CD8-positive, alpha-beta memory T cell (primary cell): ENCODE data around the gene FBXL13. TPM values are rescaled to one million over a fixed set of nuclear protein-coding genes. Genes with fewer than 3 reads are reported as not detected.
"Not testable (repeated sequence)": the region's sequence is repeated elsewhere in the genome, so short reads cannot be mapped to it uniquely, and the experiment has no call there.

ENCODE experiments used
- CTCF ChIA-PET: fragments of 350-600 bp; sonication (Branson Sonifier 250); formaldehyde crosslinking; loops from one replicate; lab custom pipeline; 2021; ENCODE audit warnings: antibody characterized with exemption; lab: Charles Lee
- POLR2A ChIA-PET: fragments of 350-600 bp; sonication (Branson Sonifier 250); formaldehyde crosslinking; loops from one replicate; lab custom pipeline; 2021; ENCODE audit warnings: antibody characterized with exemption; lab: Charles Lee
- DNase-seq, 5 donors: peaks; one replicate each; pipeline versions ENCODE4 v3.0.0 to v3.0.0-alpha.2; 2020 to 2022; ENCODE audit warnings: mixed read lengths in 1 of 5
- H3K27ac ChIP-seq: one replicate; pipeline ENCODE4 v1.7.0; 2013; ENCODE audit warnings: low read depth, mild to moderate bottlenecking, low read length, moderate library complexity
- H3K27me3 ChIP-seq: 2 replicates; pipeline ENCODE4 v1.7.0; 2013; ENCODE audit warnings: low read length, mild to moderate bottlenecking; ENCODE audit not compliant: insufficient read depth, poor library complexity, severe bottlenecking
- H3K36me3 ChIP-seq: 2 replicates; pipeline ENCODE4 v1.7.0; 2013; ENCODE audit warnings: mild to moderate bottlenecking, low read length, moderate library complexity; ENCODE audit not compliant: insufficient read depth
- H3K4me1 ChIP-seq: 2 replicates; pipeline ENCODE4 v1.7.0; 2013; ENCODE audit warnings: mild to moderate bottlenecking, low read length, moderate library complexity; ENCODE audit not compliant: insufficient read depth
- H3K4me3 ChIP-seq: 2 replicates; pipeline ENCODE4 v1.7.0; 2013; ENCODE audit warnings: mild to moderate bottlenecking, low read length
- H3K9me3 ChIP-seq: 2 replicates; pipeline ENCODE4 v1.7.0; 2013; ENCODE audit warnings: mild to moderate bottlenecking, low read length
- H3K27ac Mint-ChIP-seq, 8 donors: one replicate each; pipeline ENCODE4 v1.8.0; 2020 to 2021; ENCODE audit warnings: mixed read lengths in 8 of 8, mild to moderate bottlenecking in 6 of 8, inconsistent platforms in 3 of 8, moderate library complexity in 3 of 8
- H3K27me3 Mint-ChIP-seq, 2 donors: one replicate each; pipeline ENCODE4 v1.8.0; 2020 to 2021; ENCODE audit warnings: mixed read lengths in 2 of 2, mild to moderate bottlenecking in 1 of 2, moderate library complexity in 1 of 2
- H3K36me3 Mint-ChIP-seq, 3 donors: one replicate each; pipeline ENCODE4 v1.8.0; 2020 to 2021; ENCODE audit warnings: mixed read lengths in 3 of 3, inconsistent platforms in 1 of 3, mild to moderate bottlenecking in 1 of 3
- H3K4me1 Mint-ChIP-seq, 3 donors: one replicate each; pipeline ENCODE4 v1.8.0; 2020 to 2021; ENCODE audit warnings: mixed read lengths in 3 of 3, inconsistent platforms in 1 of 3, mild to moderate bottlenecking in 1 of 3
- H3K4me3 Mint-ChIP-seq, 7 donors: one replicate each; pipeline ENCODE4 v1.8.0; 2020 to 2021; ENCODE audit warnings: mixed read lengths in 7 of 7, mild to moderate bottlenecking in 6 of 7, moderate library complexity in 4 of 7, inconsistent platforms in 2 of 7
- H3K9me3 Mint-ChIP-seq, 5 donors: one replicate each; pipeline ENCODE4 v1.8.0; 2020 to 2022; ENCODE audit warnings: mixed read lengths in 5 of 5, mild to moderate bottlenecking in 3 of 5, moderate library complexity in 2 of 5, inconsistent platforms in 1 of 5
- polyA plus RNA-seq: library from polyadenylated mRNA; unstranded; fragments of 300-500 nt; fragmentation: Illumina TruSeq; gene quantifications from one replicate; pipeline ENCODE4 v1.2.3, GENCODE V29; 2021
- total RNA-seq, 2 experiments: library from RNA; stranded (reverse); gene quantifications; one replicate each; pipeline ENCODE4 v1.2.3, GENCODE V29; 2021

The FBXL13 gene
- total and polyA plus RNA-seq, 3 experiments from 2014 or later: 0.43 to 0.66 (median 0.62) TPM

DNA sequence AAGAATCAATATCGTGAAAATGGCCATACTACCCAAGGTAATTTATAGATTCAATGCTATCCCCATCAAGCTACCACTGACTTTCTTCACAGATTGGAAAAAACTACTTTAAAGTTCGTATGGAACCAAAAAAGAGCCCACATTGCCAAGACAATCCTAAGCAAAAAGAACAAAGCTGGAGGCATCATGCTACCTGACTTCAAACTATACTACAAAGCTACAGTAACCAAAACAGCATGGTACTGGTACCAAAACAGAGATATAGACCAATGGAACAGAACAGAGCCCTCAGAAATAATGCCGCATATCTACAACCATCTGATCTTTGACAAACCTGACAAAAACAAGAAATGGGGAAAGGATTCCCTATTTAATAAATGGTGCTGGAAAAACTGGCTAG is 53.7 kb downstream of the FBXL13 start:
- H3K9me3 Mint-ChIP-seq: peaks cover 2 to 21% (median 14%) of the 10 kb centered on the region in 5 donors
- DNase-seq, H3K4me1 Mint-ChIP-seq, H3K27me3 Mint-ChIP-seq, CTCF ChIA-PET, H3K27ac Mint-ChIP-seq, H3K4me3 ChIP-seq, POLR2A ChIA-PET, H3K36me3 ChIP-seq, H3K4me1 ChIP-seq, H3K9me3 ChIP-seq, H3K27me3 ChIP-seq, H3K27ac ChIP-seq, H3K4me3 Mint-ChIP-seq: not testable (repeated sequence)
- H3K36me3 Mint-ChIP-seq: peaks cover 0 to 38% (median 4%) of the 10 kb centered on the region in 3 donors

GRCh38 chr7:103018295-103018694 is 56.3 kb downstream of the FBXL13 start:
- CTCF ChIA-PET, H3K4me1 ChIP-seq, H3K9me3 ChIP-seq, H3K27ac ChIP-seq, POLR2A ChIA-PET, DNase-seq, H3K27me3 Mint-ChIP-seq, H3K36me3 ChIP-seq, H3K4me1 Mint-ChIP-seq, H3K27ac Mint-ChIP-seq, H3K4me3 Mint-ChIP-seq, H3K27me3 ChIP-seq, H3K4me3 ChIP-seq: not testable (repeated sequence)
- Mint-ChIP-seq H3K36me3 (peaks cover 1 to 53% (median 4%) of the 10 kb centered on the region in 3 donors), H3K9me3 (peaks cover 2 to 30% (median 21%) of the 10 kb centered on the region in 5 donors)

DNA sequence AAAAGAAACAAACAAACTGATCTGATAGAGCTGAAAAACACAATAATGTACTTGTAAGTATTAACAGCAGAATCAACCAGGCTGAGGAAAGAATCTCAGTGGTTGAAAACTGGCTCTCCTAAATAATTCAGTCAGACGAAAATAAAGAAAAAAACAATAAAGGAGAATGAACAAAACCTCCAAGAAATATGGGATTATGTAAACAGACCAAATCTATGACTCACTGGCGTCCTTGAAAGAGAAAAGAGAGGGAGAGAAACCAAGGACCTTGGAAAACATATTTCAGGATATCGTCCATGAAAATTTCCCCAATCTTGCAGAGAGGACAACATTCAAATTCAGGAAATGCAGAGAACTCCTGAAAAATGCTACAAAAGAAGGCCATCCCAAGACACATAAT is 62.9 kb downstream of the FBXL13 start:
- Histone ChIP-seq H3K27me3 (no peaks in the 10 kb centered on the region), H3K36me3 (no peaks in the 10 kb centered on the region), H3K9me3 (no peaks in the 10 kb centered on the region), H3K4me1 (no peaks in the 10 kb centered on the region), H3K4me3 (no peak overlapping the region), H3K27ac (no peak overlapping the region)
- peaks cover 4 to 18% of the 10 kb centered on the region in 2 donors for H3K27me3 Mint-ChIP-seq
- ChIA-PET POLR2A (no interaction called here), CTCF (no interaction called here)
- no peaks in the 10 kb centered on the region for H3K4me1 Mint-ChIP-seq
- peak overlapping the region in 1 of 8 donors; percentile 24 for H3K27ac Mint-ChIP-seq
- DNase-seq: no peak
- no peak overlapping the region for H3K4me3 Mint-ChIP-seq
- H3K9me3 Mint-ChIP-seq: peaks cover 0 to 11% (median 7%) of the 10 kb centered on the region in 5 donors
- peaks cover 0 to 34% (median 5%) of the 10 kb centered on the region in 3 donors for H3K36me3 Mint-ChIP-seq

GRCh38 chr7:103010211-103010610 is 64.4 kb downstream of the FBXL13 start:
- Mint-ChIP-seq H3K27me3 (peaks cover 4 to 22% of the 10 kb centered on the region in 2 donors), H3K4me3 (no peak overlapping the region), H3K27ac (no peak overlapping the region), H3K36me3 (peaks cover 2 to 35% (median 7%) of the 10 kb centered on the region in 3 donors), H3K4me1 (no peaks in the 10 kb centered on the region), H3K9me3 (peaks cover 0 to 8% (median 4%) of the 10 kb centered on the region in 5 donors)
- no peaks in the 10 kb centered on the region for H3K27me3 ChIP-seq
- H3K4me1 ChIP-seq: no peaks in the 10 kb centered on the region
- no peaks in the 10 kb centered on the region for H3K36me3 ChIP-seq
- no peaks in the 10 kb centered on the region for H3K9me3 ChIP-seq
- DNase-seq: no peak
- CTCF ChIA-PET: no interaction called here
- H3K4me3 ChIP-seq: no peak overlapping the region
- H3K27ac ChIP-seq: no peak overlapping the region
- POLR2A ChIA-PET: no interaction called here

GRCh38 chr7:103009466-103010185 is 65.0 kb downstream of the FBXL13 start:
- no peak overlapping the region for H3K4me3 Mint-ChIP-seq
- H3K9me3 Mint-ChIP-seq: peaks cover 0 to 10% (median 3%) of the 10 kb centered on the region in 5 donors
- peaks cover 5 to 34% (median 7%) of the 10 kb centered on the region in 3 donors for H3K36me3 Mint-ChIP-seq
- H3K27ac ChIP-seq: no peak overlapping the region
- peak overlapping the region in 1 of 8 donors; percentile 69 for H3K27ac Mint-ChIP-seq
- no peaks in the 10 kb centered on the region for H3K4me1 Mint-ChIP-seq
- no peaks in the 10 kb centered on the region for H3K9me3 ChIP-seq
- no peak for DNase-seq
- H3K4me3 ChIP-seq: no peak overlapping the region
- no peaks in the 10 kb centered on the region for H3K27me3 ChIP-seq
- ChIA-PET POLR2A (no interaction called here), CTCF (no interaction called here)
- no peaks in the 10 kb centered on the region for H3K36me3 ChIP-seq
- H3K4me1 ChIP-seq: no peaks in the 10 kb centered on the region
- H3K27me3 Mint-ChIP-seq: peaks cover 4 to 22% of the 10 kb centered on the region in 2 donors

DNA sequence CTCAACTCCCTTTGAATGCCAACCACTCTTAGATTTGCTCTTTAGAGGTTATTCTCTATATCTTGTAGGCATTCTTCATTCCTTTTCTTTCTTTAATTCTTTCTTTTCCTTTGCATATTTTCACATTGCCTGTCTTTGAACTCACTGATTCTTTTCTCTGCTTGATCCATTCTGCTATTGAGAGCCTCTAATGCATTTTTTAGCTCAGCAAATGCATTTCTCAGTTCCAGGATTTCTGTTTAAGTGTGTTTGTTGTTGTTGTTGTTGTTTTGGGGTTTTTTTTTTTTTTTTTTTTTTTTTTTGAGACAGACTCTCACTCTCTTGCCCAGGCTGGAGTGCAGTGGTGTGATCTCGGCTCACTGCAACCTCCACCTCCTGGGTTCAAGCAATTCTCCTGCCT is 71.6 kb downstream of the FBXL13 start:
- Mint-ChIP-seq H3K36me3 (peaks cover 3 to 42% (median 5%) of the 10 kb centered on the region in 3 donors), H3K4me1 (no peaks in the 10 kb centered on the region), H3K9me3 (peaks cover 16 to 44% (median 27%) of the 10 kb centered on the region in 5 donors), H3K27ac (no peak overlapping the region), H3K27me3 (peaks cover 8 to 23% of the 10 kb centered on the region in 2 donors), H3K4me3 (no peak overlapping the region)
- ChIA-PET POLR2A (no interaction called here), CTCF (no interaction called here)
- H3K36me3 ChIP-seq: no peaks in the 10 kb centered on the region
- H3K27ac ChIP-seq: no peak overlapping the region
- H3K4me3 ChIP-seq: no peak overlapping the region
- no peaks in the 10 kb centered on the region for H3K27me3 ChIP-seq
- no peaks in the 10 kb centered on the region for H3K9me3 ChIP-seq
- no peak for DNase-seq
- H3K4me1 ChIP-seq: no peaks in the 10 kb centered on the region

DNA sequence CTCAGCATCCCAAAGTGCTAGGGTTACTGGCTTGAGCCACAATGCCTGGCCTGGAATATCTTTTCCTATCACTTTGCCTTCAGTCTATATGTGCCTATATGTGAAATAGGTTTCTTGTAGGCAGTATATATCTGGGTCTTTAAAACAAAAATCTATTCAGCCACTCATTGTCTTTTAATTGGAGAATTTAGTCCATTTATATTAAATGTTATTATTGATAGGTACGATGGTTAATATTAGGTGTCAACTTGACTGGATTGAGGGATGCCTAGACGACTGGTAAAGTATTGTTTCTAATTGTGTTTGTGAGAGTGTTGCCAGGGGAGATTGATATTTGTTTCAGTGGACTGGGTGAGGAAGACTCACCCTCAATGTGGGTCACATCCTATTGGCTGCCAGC is 73.4 kb downstream of the FBXL13 start:
- Histone ChIP-seq H3K36me3 (no peaks in the 10 kb centered on the region), H3K27me3 (no peaks in the 10 kb centered on the region)
- POLR2A ChIA-PET: no interaction called here

GRCh38 chr7:102996957-102997356 is 77.6 kb downstream of the FBXL13 start:
- H3K27ac ChIP-seq: no peak overlapping the region
- no peaks in the 10 kb centered on the region for H3K27me3 ChIP-seq
- H3K36me3 ChIP-seq: no peaks in the 10 kb centered on the region
- no peak for DNase-seq
- H3K4me3 ChIP-seq: no peak overlapping the region
- no peaks in the 10 kb centered on the region for H3K4me1 ChIP-seq
- peaks cover 4 to 17% (median 11%) of the 10 kb centered on the region in 5 donors for H3K9me3 Mint-ChIP-seq
- peaks cover 0 to 10% (median 0%) of the 10 kb centered on the region in 3 donors for H3K36me3 Mint-ChIP-seq
- no peak overlapping the region for H3K4me3 Mint-ChIP-seq
- peaks cover 5 to 6% of the 10 kb centered on the region in 2 donors for H3K27me3 Mint-ChIP-seq
- CTCF ChIA-PET: no interaction called here
- no peak overlapping the region for H3K27ac Mint-ChIP-seq
- POLR2A ChIA-PET: no interaction called here
- no peaks in the 10 kb centered on the region for H3K9me3 ChIP-seq
- H3K4me1 Mint-ChIP-seq: no peaks in the 10 kb centered on the region

More for the DNA sequence above, 73.4 kb downstream of the FBXL13 start:
- Mint-ChIP-seq H3K9me3 (peaks cover 16 to 43% (median 27%) of the 10 kb centered on the region in 5 donors), H3K27ac (no peak overlapping the region), H3K27me3 (peaks cover 6 to 13% of the 10 kb centered on the region in 2 donors), H3K4me3 (no peak overlapping the region), H3K36me3 (peaks cover 2 to 35% (median 4%) of the 10 kb centered on the region in 3 donors), H3K4me1 (no peaks in the 10 kb centered on the region)
- H3K4me3 ChIP-seq: no peak overlapping the region
- no peak for DNase-seq
- H3K4me1 ChIP-seq: no peaks in the 10 kb centered on the region
- CTCF ChIA-PET: no interaction called here
- H3K27ac ChIP-seq: no peak overlapping the region
- H3K9me3 ChIP-seq: no peaks in the 10 kb centered on the region
